ENCODE measurements around the gene ADSS2.

ADSS2 gene

GRCh38 chr1:244445320-244446181 lies 6.2 kb downstream of the ADSS2 start:
- no peak for DNase-seq

- DNase-seq = no peak
Measured at GRCh38 chr1:244444854-244445253, 6.9 kb downstream of the ADSS2 start.

GRCh38 chr1:244442850-244443249 lies 8.9 kb downstream of the ADSS2 start:
- DNase-seq = no peak

GRCh38 chr1:244439391-244440032 lies 12.2 kb downstream of the ADSS2 start:
- DNase-seq = no peak

GRCh38 chr1:244437086-244437468 lies 14.6 kb downstream of the ADSS2 start:
- no peak for DNase-seq

- no peak for DNase-seq
Measured at GRCh38 chr1:244436336-244437085, 15.2 kb downstream of the ADSS2 start.

- peak; percentile 33 for DNase-seq
Measured at GRCh38 chr1:244435562-244436205, 16.0 kb downstream of the ADSS2 start.

- DNase-seq = no peak
Measured at GRCh38 chr1:244431166-244431565, 20.5 kb downstream of the ADSS2 start.

GRCh38 chr1:244429818-244430217 lies 21.9 kb downstream of the ADSS2 start:
- no peak for DNase-seq

GRCh38 chr1:244427647-244428046 lies 24.1 kb downstream of the ADSS2 start:
- no peak for DNase-seq

GRCh38 chr1:244424649-244425334 lies 26.9 kb downstream of the ADSS2 start:
- DNase-seq = no peak

GRCh38 chr1:244422174-244422573 lies 29.5 kb downstream of the ADSS2 start:
- no peak for DNase-seq

- no peak for DNase-seq
Measured at GRCh38 chr1:244419024-244419423, 32.7 kb downstream of the ADSS2 start.

GRCh38 chr1:244414543-244414942 lies 37.2 kb downstream of the ADSS2 start:
- DNase-seq = no peak

GRCh38 chr1:244413736-244414135 lies 38.0 kb downstream of the ADSS2 start:
- no peak for DNase-seq

GRCh38 chr1:244412176-244412575 lies 39.5 kb downstream of the ADSS2 start:
- DNase-seq = no peak

- DNase-seq = peak; percentile 42
Measured at GRCh38 chr1:244409701-244410100, 42.0 kb downstream of the ADSS2 start.

GRCh38 chr1:244406337-244406736 lies 45.4 kb downstream of the ADSS2 start:
- DNase-seq = peak; percentile 12

GRCh38 chr1:244405856-244406255 lies 45.9 kb downstream of the ADSS2 start:
- DNase-seq = no peak

- DNase-seq = no peak
Measured at GRCh38 chr1:244403431-244403830, 48.3 kb downstream of the ADSS2 start.

- DNase-seq = no peak
Measured at GRCh38 chr1:244400974-244401373, 50.7 kb downstream of the ADSS2 start.

- no peak for DNase-seq
Measured at GRCh38 chr1:244397131-244397530, 54.6 kb downstream of the ADSS2 start.

- no peak for DNase-seq
Measured at GRCh38 chr1:244395965-244396364, 55.7 kb downstream of the ADSS2 start.
